ENCODE measurements around the gene CXCL11.
"Not testable (repeated sequence)": the region's sequence is repeated elsewhere in the genome, so short reads cannot be mapped to it uniquely, and the experiment has no call there.

CXCL11 gene

GRCh38 chr4:76042241-76042998, 6.5 kb upstream of the CXCL11 start:
- DNase-seq: not testable (repeated sequence)

- DNase-seq: no peak
Observed at GRCh38 chr4:76036855-76037254, 985 bp upstream of the CXCL11 start.

DNA sequence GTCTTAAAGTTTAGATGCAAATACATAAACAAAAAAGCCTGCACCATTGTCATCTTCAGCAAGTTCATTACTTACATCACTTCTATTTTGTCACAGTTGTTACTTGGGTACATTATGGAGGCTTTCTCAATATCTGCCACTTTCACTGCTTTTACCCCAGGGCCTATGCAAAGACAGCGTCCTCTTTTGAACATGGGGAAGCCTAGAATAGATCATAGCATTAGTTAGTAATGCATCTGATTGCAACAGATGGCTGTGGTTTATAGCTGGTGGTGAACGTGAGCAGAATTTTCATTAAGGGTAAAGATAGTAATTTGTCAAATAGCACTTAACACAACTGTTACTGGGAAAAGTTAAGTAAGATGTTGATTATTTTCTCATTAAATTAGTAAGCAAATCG, 729 bp downstream of the CXCL11 start:
- DNase-seq: no peak

DNA sequence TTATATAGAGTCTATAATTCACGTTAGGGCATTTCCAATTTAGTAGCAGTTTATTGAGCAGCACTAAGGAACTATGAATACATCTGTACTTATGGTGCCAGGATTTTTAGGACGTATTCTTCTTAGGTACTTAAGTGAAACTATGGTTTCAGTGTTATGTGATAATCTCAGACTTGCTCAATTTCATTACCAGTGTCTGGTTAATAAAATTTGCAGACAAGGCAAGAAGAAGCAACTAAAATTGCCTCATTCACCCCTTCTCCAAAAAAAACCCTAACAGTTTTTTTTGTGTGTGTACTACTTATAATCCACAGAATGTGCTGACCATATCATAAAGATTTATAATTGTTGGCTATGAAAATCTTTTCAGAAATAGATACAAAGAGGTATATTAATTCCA, 6.6 kb downstream of the CXCL11 start:
- no peak for DNase-seq

DNA sequence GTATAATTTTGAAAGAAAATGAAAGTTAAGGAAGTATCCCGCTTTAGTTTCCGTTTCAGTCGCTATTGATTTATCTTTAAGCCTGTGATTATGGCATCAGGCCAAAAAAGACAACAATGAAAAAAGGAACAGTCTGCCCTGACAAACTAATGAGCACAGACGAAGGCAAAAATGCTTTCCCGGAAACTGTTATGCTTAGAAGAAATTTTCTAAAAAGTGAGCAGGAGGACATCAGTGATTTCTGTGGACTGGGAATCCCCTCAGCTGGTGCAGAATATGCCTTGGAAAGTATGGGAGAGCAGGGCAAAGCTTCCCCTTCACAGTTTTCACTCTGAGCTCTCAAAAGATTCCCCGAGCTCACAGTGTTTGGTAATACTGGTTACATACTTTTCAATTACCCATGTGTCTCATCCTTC, 7.5 kb downstream of the CXCL11 start:
- DNase-seq: no peak

GRCh38 chr4:76024065-76024464, 11.8 kb downstream of the CXCL11 start:
- no peak for DNase-seq

DNA sequence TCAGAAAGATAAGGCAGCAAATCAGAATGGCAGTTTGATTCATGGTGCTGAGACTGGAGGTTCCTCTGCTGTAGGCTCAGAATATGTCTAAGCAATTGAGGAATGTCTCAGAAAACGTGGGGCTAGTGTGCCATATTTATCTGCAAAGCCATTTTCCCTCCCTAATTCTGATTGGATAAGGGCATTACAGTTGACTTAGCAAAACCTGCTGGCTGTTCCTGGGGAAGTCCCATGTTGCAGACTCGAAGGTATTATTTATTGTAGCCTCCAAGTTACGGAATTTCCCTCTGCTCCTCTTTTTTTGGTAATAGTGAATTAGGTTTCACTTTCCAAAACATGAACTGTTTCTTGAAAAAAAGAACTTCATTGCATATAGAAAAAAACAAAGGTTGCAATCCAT, 12.5 kb downstream of the CXCL11 start, which contains the start of gene CXCL10:
Gene CXCL10, minus strand, starts transcription at position 109 of the 400 bp plus-strand sequence. Its CDS starts 66 bp downstream, at position 43.
- no peak for DNase-seq

- no peak for DNase-seq
Observed at GRCh38 chr4:76022677-76023076, 13.2 kb downstream of the CXCL11 start.

GRCh38 chr4:76022031-76022430, 13.8 kb downstream of the CXCL11 start:
- DNase-seq: no peak

GRCh38 chr4:76017056-76017686, 18.7 kb downstream of the CXCL11 start:
- DNase-seq: no peak

GRCh38 chr4:76016393-76016792, 19.5 kb downstream of the CXCL11 start:
- no peak for DNase-seq

DNA sequence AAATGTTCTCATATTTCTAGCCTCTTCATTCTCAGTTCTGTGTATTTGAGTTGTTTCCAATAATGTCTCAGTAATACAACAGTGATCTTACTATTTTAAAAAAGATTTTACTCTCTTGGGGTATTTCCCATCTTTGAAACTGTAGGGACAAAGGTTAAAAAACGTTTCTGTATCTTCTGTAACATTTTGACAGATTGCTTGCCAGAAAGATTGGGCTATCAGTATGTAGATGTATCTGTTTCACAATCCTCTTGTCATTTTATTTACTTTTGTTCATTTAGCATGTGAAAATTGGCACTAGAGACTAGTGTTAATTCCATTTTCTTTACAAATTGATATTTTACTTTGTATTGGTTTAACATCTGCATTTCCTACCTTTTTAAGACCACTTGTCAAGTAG, 22.3 kb downstream of the CXCL11 start:
- DNase-seq: no peak

DNA sequence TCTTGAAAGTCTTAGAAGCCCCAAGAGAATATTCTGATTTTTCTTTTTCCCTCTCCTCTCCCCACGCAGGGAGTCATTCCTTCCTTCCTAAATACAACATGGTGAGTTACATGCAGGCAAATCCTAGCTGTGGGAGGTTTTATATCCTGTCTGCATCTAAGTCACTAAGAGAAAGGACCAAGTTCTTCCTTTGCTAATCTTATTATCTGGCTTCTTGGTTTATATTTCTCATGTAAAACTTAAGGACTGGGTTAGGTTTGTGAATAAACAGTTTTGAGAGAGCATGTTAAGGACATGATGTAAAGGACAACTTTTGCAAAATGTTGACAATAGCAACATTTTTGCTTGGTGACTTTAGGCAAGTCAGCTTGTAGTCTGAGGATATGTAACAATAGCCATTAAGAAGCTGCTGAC, 23.5 kb downstream of the CXCL11 start:
- DNase-seq: no peak

DNA sequence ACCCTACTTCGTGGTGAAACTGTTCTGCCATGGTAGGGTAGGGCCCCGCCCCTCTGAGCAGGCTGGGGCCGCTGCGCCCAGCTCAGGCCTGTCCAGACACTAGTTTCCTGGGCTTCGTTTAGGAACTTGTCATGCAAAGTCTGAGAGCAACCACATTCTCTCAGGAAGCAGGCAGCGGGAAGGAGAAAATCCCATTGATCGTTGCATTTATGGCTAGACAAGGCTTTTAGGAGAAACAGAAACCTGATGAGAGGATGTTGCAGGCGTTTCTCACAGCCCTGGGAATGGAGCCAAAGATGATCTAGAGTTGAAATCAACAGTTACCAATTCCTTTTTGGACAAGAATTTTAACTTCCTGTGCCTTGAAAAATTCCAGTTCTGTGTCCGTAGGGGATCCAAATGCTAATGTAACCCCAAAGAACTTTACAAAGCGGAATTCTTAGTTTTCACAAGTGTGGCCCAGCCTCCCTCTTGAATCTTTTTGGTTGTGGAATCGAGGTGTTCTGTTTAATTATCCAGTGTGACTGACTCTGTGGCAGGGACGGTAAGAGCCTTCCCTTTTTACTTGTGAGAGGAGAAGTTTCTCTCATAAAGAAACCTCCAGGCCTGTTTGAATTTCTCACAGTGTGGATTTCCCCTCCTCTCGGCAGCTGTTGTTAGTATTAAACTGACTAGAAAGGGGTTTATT, 24.0 kb downstream of the CXCL11 start:
- no peak for DNase-seq

- DNase-seq: no peak
Observed at GRCh38 chr4:76011018-76011670, 24.7 kb downstream of the CXCL11 start.

- no peak for DNase-seq
Observed at GRCh38 chr4:76010576-76010975, 25.3 kb downstream of the CXCL11 start.

GRCh38 chr4:76009311-76009710, 26.6 kb downstream of the CXCL11 start:
- DNase-seq: no peak

- DNase-seq: no peak
Observed at GRCh38 chr4:76007089-76007862, 28.6 kb downstream of the CXCL11 start, which contains the start of gene CXCL9. TSS of gene CXCL9 (minus strand) at chr4:76007509. CDS start at chr4:76007449, 60 bp downstream.

DNA sequence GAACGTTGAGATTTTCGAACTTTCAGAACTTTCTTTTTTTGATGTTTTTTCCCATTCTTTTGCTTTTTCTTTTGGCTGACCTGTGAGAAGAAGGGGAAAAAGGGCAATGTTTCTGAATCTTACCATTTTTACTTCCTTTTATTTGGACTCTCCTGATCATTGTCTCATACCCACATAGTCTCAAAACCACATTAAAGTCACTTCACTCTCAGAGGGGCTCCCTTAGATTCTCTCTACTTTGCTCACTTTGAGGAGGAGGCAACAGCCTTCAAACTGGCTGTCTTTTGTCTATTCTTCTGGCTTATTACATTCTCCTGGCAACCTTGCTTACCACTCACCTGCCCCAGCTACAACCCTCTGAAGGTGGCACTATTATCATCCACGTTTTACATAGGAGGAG, 32.2 kb downstream of the CXCL11 start:
- DNase-seq: no peak

GRCh38 chr4:76003035-76003434, 32.8 kb downstream of the CXCL11 start:
- no peak for DNase-seq

- no peak for DNase-seq
Observed at GRCh38 chr4:76002176-76002575, 33.7 kb downstream of the CXCL11 start.

- DNase-seq: no peak
Observed at GRCh38 chr4:76001700-76002099, 34.2 kb downstream of the CXCL11 start.
